Activated T-cell treated with anti-CD3 and anti-CD28 coated beads for 48 hours (primary cell): Measurements from ENCODE around the gene GMPPA.
A peak's percentile ranks its signal among the peaks of the same experiment; 100 is the strongest.

Experiments used
- DNase-seq: peaks from one replicate; pipeline ENCODE4 v3.0.0-alpha.2; 2020; ENCODE audit warnings: low read depth

The GMPPA gene

DNA sequence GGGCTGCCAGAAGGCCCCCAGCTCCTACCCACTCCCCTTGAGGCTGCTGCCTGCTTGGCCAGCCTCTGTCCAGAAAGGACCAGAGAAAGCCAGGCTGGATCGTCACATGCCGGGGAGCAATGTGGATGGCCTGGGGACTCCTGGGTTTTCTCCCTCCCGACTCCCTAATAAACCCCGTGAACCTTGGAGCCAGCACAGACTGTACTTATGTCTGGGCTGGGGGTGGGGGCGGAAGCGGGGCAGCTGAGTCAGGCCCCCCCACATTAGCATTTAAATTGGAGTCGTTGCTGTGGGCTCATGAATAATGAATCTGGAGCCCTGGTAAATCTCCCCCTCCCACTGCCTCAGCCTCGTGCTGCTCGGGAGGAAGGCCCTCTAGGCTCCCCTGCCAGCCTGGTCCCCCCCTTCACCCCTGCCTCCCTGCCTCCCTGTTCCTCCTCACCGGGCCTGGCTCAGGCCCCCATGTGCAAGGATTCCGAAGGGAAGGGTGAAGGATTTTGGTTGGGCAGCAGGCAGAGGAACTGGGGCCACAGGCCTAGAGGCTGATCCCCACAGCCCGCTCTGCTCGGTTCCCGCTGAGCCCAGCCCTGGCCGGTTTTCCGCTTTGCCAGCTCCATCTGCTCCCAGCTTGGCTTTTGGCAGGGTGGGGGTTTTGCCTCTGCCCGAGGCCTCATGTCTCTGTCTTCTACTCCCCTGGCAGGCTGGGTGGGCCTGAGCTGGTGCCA is 8.3 kb downstream of the GMPPA start:
- DNase-seq, result no peak

DNA sequence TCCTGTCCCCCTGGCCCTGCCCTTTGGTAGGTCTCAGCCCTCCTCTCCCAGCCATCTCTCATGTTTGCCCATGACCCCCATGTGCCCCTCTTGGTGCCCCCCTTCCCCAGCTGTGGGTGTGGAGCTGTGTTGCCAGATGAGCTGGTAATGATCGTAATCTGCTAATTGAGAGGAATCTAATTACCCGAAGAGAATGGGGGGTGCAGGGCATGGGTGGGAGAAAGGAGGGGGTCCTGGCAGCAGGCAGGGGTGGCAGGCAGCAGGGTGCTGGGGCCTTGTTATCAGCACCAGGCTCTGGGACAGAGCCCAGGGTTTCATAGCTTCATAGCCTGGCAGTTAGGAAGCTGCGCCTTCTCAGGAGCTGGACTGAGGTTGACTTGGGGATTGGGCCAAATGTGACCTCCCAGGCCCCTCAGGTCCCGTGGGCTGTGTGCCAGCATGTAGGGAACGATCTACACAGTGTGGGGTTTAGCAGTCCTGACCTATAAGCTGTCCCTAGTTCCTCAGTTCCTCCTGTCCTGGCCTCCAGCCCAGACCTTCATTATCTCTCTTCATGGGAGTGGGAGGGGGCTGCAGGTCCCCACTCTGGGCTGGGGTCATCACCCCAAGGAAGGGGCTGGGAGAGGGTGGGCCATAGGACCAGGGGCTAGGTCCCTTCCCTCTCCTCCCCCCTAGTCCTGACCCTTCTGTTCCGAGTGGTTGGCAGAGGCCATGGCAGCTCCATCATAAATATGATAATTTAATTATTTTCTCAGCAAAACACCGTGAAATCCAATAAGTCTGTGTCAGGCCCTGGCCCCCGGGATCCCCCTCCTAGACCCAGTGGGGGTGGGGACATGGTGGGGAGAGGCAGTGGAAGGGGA is 9.1 kb downstream of the GMPPA start:
- no peak for DNase-seq

DNA sequence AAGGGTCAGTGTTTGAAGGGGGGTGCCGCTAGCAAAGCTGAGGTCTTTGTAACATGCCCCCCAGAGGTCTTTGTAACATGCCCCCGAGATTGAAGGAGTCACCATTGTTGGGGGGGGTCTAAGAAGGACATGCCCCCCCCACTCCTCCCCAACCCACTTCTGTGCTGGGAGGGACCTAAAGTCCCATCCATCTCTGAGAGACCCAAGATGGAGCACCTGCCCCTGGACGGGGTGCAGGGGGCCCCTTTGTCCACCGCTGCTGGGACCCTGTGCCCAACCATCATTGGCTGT is 9.7 kb downstream of the GMPPA start:
- no peak for DNase-seq

DNA sequence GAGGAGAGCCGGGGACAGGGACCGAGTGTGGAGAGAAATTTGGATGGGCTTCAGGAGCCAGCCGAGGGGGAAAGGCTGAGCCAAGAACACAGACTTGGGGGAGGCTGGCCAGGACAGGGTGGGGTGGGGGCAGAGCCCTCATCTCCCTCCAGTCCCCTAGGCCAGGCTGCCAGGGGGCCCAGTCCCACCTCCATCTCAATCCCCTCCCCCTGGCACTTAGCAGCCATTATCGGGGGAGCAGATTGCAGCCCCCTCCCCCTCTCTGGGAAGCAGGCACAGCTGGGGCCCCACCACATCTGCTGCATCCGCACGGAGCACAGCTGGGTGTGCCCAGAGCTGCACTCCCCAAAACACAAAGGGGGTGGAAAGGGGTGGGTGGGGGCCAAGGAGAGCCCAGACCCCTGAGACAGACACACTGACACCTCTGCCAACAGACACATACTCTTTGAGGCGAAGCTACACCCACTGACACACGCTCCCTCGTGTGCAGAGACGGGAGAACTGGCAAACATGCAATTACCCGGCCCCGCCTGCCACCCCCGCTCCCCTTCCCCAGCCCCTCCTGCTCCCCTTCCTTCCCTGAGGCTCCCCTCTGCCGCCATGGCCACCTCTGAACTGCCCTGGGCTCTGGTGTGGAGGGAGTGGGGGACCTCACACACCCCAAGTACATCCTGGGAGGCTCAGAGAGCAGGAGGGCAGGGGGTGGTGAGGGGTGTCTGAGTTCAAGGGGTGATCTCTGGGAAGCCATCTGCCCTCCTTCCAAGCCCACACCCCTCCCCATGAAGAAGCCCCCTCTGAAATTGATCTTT is 10.5 kb downstream of the GMPPA start:
- DNase-seq, result no peak

DNA sequence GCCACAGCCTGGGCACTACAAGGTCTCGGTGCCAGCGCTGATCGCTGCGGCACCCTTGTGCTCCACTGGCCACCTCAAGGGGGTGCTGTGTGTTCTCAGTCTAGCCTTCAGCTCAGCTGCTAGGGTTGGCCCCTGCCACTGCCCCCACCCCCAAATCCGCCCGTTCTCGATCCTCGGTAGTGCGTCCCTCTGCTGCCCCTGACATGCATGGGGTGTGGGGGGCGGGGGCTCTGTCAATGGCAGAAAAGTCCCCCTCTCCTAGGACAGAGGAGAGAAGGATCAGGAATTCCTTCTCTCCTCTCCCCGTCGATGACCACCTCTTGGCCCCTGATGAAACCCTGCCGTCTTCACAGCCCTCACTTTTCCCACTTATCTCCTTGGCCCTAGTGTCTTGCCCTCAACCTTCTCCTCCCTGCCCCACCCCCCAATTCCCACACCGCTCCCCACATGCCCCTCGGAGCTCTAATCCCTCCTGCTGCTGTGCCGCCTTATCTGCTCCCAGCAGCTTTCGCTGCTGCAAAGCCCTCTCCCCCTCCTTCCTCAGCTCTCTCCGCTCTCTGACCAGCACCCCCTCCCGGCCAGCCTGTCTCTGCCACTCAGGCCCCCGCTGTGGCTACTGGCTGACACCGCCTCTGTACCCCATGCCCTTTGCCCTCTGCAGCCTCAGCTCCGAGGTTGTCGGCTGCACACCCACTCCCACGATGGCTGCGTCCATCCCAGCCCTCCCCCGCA is 11.3 kb downstream of the GMPPA start:
- peak; percentile 50 for DNase-seq

DNA sequence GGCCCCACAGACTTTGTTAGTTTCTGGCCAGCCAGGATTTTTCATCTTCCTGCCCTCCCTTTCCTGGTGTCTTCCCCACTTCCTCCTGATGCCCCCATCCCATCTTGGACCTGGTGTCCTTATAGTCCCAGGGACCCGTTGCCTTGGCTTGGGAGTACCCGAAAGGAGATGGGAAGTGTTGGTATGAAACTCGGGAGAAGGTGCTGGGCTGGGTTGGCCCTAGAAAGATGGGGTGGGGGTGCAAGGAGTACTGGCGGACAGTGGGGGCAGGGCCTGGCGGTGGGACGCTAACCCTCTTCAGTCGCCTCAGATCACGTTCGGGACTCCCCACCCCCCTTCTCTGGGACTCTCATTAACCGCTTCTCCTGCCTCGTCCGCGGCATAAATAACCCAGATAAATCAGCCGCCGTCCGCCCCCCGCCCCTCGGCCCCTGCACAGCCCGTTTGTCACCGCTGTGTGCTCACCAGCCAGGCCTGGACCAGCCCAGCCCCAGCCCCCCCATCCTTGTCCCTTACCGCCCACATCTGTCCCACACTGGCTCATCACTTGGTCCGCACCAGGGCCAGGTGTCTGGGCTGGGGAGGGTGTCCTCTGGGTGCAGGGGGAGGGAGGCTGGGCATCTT is 11.9 kb downstream of the GMPPA start:
- no peak for DNase-seq

DNA sequence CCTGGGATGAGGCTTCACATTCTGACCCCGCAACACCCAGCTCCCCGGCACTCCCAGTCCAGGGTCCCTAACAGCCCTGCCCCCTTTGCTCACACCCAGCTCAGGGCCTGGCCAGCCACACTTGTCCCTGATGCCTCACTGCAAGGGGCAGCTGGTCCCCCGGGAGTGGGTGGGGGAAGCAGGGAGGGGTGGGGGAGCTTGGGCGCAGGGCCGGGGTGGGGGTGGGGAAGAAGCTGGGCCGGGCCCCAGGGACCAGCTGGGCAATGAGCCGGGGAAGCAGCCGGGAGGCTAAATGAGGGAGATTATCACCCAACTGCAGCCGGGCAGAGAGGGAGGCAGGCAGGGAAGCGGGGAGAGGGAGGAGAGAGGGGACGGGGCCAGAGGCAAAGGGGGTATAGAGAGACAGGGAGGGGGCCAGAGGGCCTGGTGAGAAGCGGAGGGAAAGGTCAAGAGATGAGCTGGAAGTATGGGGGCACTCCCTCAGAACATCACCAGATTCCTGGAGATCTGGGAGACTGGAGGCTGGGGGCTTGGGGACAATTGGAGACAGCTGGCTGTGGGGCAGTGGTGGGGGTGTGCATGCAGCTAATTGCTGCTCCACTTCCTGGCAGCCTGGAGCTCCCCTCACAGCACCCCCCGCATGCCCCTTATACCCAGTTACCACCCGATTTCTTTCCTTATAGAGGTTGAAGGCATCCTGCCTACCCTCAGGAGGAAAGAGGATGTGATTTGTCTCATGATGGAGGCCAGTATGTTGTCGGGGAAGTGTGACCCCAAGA is 13.0 kb downstream of the GMPPA start:
- DNase-seq, result no peak

DNA sequence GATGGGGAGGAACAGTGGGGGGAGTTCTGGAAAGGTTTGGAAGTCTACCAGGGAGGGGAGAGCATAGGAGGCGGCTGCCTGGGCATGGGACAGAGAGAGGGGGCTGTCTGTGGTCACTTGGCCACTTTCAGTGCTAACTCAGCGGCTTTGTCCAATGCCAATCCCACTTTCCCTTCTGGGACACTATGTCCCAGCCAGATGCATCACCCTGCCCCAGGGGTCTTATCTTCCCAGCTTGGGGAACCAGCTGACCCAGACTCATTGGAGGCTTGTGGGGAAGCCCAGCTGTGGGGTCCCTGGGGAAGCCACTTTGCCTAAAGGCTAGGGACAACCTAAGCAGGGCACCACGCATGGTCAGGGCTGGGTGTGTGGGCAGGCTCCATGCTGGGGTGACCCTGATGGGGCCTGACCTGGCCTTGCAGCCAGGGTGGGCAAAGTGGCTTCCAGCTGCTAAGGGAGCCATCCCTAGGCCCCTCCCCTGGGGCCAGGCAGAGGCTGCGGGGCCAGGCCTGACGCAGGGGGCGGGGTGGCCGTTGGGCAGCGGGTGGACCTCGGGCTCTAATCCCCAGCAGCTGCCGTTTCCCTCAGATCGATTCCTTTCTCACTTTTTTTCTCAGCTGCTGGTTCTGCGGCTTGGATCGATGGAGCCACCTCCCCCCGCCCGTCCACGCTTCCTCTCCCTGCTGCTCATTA is 14.0 kb downstream of the GMPPA start:
- DNase-seq, result no peak

DNA sequence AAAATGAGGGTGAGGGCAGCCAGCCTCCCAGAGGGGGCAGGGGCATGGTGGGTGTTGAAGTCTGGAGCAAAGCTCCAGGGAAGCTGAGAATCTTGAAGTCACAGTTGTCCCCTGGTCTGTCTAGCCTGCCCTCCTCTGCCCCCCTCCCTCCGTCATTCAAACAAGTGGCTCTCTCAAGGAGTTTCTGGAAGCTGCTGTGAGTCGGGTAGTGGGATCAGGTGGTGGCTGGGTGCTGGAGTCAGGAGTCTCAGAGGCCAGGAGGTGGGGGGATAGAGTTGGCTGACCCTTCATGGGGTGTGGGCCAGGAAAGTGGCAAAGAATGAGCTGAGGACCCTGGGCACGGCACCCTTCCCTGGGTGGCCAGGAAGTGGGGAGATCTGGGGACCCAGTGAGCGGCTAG is 15.1 kb downstream of the GMPPA start:
- DNase-seq, result no peak

DNA sequence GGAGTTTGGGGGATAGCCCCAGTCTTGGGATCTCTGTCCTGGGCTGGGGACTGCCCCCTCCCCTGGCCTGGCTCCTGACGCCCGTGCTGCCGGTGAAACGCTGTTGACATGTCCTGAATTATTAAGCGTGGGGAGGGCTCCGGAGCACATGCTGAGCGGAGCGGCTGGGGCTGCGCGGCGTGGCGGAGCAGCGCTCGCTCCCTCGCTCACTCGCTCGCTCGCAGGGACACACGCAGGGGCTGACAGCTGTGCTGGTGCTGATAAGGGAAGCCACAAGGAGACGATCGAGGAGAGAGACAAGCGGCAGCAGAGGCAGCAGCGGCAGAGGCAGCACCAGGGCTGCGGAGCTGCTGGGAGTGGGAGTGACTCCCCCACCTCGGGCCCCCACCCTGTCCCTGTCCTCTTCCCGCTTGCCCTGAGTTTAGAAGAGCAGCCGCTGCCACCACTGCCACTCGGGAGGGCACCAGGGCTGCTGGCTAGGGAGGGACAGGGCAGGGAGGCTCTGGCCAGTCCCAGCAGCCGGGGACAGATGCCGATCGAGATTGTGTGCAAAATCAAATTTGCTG is 15.6 kb downstream of the GMPPA start, which contains the start of gene ASIC4:
Gene ASIC4, plus strand, starts transcription at position 287 of the 566 bp plus-strand sequence. Its CDS starts 243 bp downstream, at position 530.
- DNase-seq, result no peak

DNA sequence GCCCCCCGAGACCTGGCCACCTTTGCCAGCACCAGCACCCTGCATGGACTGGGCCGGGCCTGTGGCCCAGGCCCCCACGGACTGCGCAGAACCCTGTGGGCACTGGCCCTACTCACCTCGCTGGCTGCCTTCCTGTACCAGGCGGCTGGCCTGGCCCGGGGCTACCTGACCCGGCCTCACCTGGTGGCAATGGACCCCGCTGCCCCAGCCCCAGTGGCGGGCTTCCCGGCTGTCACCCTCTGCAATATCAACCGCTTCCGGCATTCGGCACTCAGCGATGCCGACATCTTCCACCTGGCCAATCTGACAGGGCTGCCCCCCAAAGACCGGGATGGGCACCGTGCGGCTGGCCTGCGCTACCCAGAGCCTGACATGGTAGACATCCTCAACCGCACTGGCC is 16.1 kb downstream of the GMPPA start:
- DNase-seq, result no peak

DNA sequence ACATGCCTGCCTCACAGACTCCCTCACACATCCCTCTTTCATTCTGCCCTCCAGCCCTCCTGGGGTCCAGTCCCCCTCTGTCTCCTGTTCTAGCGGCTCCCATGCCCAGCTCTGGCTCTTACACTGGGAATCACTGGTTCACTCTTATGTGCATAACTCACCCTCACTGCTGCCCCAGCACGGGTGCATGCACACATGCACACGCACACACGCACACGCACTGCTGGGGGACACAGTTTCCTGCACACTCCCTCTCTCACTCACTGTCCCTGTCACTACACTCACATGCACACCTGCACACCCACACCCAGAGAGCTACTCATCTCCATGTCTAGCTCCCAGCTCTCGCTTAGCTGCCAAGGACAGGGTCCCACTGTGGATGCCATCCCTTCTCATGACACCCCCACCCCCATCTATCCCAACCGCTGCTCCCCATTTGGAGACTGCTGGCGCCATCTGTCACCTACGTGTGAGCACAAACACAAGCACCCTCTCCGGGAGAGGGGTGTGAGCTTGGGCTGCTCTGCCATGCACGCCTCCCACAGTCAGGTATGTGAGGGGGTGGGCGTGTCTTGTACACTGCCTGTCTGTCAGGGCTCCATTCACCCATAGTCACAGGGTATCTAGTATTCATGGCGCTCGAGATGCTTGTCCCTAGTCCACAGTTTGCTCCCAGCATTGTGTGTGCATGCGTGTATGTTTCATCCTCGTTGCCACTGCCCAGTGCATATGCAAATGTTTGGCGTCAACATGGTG is 17.4 kb downstream of the GMPPA start:
- no peak for DNase-seq

DNA sequence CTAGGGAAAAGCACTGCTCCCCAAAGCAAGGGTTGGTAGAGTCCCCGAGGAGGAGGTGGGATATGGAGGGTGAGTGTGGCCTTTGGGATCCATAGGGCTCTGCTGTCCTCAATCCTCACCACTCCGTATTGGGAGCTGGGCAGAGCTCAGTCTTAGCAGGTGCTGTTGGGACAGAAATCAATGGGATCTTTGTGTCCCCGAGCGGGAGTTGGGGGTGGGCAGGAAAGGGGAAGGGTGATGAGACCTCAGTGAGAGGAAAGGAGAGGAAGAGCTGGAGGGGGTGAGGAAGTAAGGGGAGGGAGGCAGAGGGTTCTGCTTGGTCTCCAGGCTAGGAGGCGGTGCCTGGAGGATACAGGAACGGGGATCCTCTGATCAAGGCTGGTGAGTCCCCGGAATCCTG is 18.2 kb downstream of the GMPPA start:
- DNase-seq, result no peak

DNA sequence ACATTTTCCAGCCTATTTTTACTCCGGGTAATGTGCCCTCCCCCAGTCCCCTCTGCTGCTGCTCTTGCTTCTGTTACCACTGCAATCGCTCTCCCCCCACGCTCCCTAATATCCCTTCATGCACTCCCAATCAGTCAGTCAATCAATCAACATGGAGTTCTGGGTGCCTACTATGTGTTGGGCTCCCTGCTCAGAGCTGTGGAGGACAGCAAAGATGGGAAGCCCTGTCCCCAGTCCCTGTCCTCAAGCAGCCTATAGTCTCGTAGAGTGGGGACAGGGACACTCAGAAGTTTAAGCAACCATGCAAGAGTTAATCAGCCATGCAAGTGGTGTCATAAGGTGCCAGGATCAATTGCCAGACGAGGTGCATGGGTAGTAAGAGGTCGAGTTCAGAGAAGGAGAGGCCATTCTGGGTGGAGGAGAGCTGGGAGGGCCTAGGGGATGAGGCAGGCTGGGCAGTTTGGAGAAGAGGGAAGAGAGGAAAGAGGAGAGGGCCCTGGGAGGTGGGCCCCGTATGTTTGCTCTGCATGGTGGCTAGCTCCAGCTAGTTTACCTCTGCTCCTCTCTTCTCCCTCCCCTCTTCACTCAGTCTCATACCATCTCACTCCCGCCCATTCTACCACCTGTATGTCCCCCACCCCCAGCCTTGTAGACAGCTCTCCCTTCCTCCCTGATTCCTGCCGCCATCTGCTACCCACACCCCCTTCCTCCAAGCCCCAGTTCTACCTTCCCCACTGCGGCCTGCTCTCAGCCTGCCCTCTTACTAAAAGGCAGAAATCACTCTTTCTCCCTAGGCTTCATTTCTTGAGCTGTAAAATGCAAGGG is 19.5 kb downstream of the GMPPA start:
- DNase-seq, result no peak

DNA sequence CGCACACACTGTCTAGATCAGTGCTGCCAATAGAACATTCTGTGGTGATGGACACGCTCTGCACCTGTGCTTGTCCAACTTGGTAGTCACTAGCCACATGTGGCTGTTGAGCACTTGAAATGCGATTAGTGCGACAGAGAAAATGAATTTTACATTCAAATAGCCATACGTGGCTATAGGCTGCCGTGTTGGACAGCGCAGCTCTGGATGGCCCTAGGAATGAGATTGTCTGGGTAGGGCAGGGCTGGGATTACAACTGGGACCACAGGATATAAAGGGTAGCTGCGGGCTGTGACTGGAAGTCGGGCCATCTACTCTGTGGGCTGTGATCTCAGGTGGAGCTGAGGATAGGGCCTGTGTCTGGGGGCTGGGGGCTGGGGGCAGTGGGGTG is 20.8 kb downstream of the GMPPA start:
- no peak for DNase-seq

DNA sequence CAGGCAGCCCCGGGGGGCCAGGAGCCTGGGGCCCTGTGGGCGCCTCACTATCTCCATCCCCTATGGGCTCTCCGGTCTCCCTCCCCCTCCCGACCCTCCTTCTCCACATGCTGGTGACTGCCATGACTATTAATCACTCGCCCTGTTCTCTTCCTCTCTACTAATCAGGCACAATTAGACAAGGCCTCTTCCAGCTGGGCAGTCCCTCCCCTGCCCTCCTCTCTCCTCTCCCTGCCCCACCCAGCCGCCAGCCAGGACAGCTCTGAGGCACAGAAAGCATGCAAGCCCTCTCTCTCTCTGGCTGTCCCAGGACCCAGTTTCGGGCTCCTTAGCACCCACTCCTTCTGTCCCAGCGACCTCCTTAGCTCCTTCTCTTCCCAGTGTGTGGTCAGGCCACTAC is 21.4 kb downstream of the GMPPA start:
- DNase-seq, result no peak

DNA sequence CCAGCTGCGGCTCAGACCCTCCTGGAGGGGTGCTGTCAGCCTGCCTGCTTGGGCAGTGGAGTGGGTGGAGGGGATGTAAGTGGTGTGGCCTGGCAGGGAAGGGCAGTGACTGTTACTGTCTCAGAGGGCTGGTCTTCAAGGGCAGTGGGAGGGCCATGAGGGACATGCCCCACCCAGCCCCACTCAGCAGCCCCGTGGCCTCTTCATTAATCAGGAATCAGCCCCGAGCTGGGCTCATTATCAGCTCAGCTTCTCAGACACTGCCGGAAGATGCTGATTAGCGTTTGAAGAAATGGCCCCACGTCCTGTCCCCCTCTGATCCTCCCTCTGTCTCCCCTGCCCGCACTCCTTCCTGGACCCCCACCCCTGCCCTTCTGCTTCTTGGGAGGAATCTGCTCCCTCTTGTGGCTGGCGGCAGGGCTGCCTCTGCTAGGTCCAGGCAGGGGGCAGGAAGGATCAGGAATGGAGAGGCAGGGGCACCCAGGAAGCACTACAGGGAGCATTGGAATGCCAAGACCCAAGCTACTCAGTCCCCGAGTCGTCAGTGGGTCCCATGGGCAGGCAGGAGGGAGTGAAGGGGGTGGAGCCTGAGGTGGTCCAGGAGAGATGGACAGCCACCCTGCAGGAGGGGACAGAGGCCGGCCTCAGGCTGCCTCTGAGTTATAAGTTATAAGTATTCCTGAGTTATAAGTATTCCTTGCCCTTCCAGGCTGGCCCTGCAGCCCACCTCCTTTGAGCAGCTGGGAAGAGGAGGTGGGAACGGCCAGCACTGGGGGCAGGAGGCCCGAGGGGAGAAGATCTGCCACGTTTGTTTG is 22.6 kb downstream of the GMPPA start:
- no peak for DNase-seq
